DOHH2 (cell line): ENCODE data around the gene PLBD2.

ENCODE experiments used
- H3F3A ChIP-seq: fragments of 200-600 bp; sonication (generic), shearing (Covaris generic); 2 replicates; pipeline ENCODE4 v1.6.0; 2016; ENCODE audit warnings: antibody characterized with exemption, mild to moderate bottlenecking; ENCODE audit not compliant: control insufficient read depth, insufficient read depth
- H3K27ac ChIP-seq: fragments of 200-600 bp; sonication (generic); 2 replicates; pipeline ENCODE4 v1.5.1; 2014; ENCODE audit warnings: low read depth, mild to moderate bottlenecking, low read length, moderate library complexity
- H3K27me3 ChIP-seq: fragments of 200-600 bp; sonication (generic); 2 replicates; pipeline ENCODE4 v1.6.1; 2014; ENCODE audit warnings: mild to moderate bottlenecking, low read length, mixed read lengths; ENCODE audit not compliant: control insufficient read depth
- H3K36me3 ChIP-seq: fragments of 200-600 bp; sonication (generic); 2 replicates; pipeline ENCODE4 v1.6.1; 2014; ENCODE audit warnings: mild to moderate bottlenecking, low read length, moderate library complexity, mixed read lengths; ENCODE audit not compliant: control insufficient read depth
- H3K4me1 ChIP-seq: fragments of 200-600 bp; sonication (generic); 2 replicates; pipeline ENCODE4 v1.6.1; 2014; ENCODE audit warnings: mild to moderate bottlenecking, low read length, mixed read lengths; ENCODE audit not compliant: control insufficient read depth
- H3K4me2 ChIP-seq: fragments of 200-600 bp; sonication (generic); 2 replicates; pipeline ENCODE4 v1.6.0; 2014; ENCODE audit warnings: mild to moderate bottlenecking, low read length, moderate library complexity
- H3K4me3 ChIP-seq: fragments of 200-600 bp; sonication (generic); 2 replicates; pipeline ENCODE4 v1.5.1; 2014; ENCODE audit warnings: mild to moderate bottlenecking, low read length, mixed read lengths
- H3K79me2 ChIP-seq: fragments of 200-600 bp; sonication (generic); 2 replicates; pipeline ENCODE4 v1.6.1; 2014; ENCODE audit warnings: mild to moderate bottlenecking, low read length, mixed read lengths; ENCODE audit not compliant: control insufficient read depth
- H3K9me2 ChIP-seq: fragments of 200-600 bp; sonication (generic); replicated peaks from 2 replicates; pipeline ENCODE4 v1.6.1; 2014; ENCODE audit warnings: mild to moderate bottlenecking, low read length, mixed read lengths; ENCODE audit not compliant: control insufficient read depth
- H3K9me3 ChIP-seq: fragments of 200-600 bp; sonication (generic); 2 replicates; pipeline ENCODE4 v1.6.1; 2014; ENCODE audit warnings: antibody characterized with exemption, low read length, mixed read lengths; ENCODE audit not compliant: control insufficient read depth, insufficient read depth
- H4K20me1 ChIP-seq: fragments of 200-600 bp; sonication (generic); 2 replicates; pipeline ENCODE4 v1.6.0; 2014; ENCODE audit warnings: low read depth, mild to moderate bottlenecking, antibody characterized with exemption, low read length, moderate library complexity; ENCODE audit not compliant: control insufficient read depth, insufficient read depth
- EZH2phosphoT487 ChIP-seq: fragments of 200-600 bp; sonication (generic); IDR thresholded peaks from 2 replicates; pipeline ENCODE4 v1.6.1; 2017; ENCODE audit warnings: borderline replicate concordance, mild to moderate bottlenecking, antibody characterized with exemption, low read length, moderate library complexity, mixed read lengths
- TF ChIP-seq, protein P1 (sequence below): fragments of 200-600 bp; sonication (generic); IDR thresholded peaks from one replicate; pipeline ENCODE4 v1.5.1; 2014; ENCODE audit warnings: antibody characterized with exemption, mild to moderate bottlenecking, low read depth, low read length; ENCODE audit not compliant: poor library complexity, severe bottlenecking

The PLBD2 gene

DNA sequence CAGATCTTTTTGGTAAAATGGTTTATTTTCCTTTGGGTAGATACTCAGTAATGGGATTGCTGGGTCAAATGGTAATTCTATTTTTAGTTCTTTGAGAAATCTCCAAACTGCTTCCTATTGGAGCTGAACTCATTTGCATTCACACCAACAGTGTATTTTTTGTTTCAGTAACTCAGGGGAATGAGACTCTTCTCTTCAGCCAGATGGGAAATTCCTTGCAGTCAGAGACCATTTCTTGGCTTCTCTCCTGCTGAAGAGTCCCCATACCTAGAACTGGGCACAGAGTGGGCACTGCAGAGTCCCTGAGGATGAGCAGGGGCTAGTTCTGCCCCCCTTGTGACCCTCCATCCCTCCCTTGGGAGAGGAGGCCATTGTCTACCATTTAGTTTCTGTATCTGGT, 74.6 kb downstream of the PLBD2 start:
- Histone ChIP-seq H3K9me3 (peaks cover 3% of the 10 kb centered on the region; the same call in 1 of the 2 replicates), H3K27ac (no peak overlapping the region), H3K4me1 (no peaks in the 10 kb centered on the region), H3K36me3 (no peaks in the 10 kb centered on the region), H3K4me2 (no peak overlapping the region), H3K79me2 (no peaks in the 10 kb centered on the region), H3K4me3 (no peak overlapping the region), H4K20me1 (no peaks in the 10 kb centered on the region), H3K27me3 (peaks cover 13% of the 10 kb centered on the region), H3K9me2 (no peaks in the 10 kb centered on the region), H3F3A (no peaks in the 10 kb centered on the region)
- TF ChIP-seq, protein P1, sequence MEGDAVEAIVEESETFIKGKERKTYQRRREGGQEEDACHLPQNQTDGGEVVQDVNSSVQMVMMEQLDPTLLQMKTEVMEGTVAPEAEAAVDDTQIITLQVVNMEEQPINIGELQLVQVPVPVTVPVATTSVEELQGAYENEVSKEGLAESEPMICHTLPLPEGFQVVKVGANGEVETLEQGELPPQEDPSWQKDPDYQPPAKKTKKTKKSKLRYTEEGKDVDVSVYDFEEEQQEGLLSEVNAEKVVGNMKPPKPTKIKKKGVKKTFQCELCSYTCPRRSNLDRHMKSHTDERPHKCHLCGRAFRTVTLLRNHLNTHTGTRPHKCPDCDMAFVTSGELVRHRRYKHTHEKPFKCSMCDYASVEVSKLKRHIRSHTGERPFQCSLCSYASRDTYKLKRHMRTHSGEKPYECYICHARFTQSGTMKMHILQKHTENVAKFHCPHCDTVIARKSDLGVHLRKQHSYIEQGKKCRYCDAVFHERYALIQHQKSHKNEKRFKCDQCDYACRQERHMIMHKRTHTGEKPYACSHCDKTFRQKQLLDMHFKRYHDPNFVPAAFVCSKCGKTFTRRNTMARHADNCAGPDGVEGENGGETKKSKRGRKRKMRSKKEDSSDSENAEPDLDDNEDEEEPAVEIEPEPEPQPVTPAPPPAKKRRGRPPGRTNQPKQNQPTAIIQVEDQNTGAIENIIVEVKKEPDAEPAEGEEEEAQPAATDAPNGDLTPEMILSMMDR = no peak
- TF ChIP-seq EZH2phosphoT487 = no peak

GRCh38 chr12:113435367-113435766, 77.0 kb downstream of the PLBD2 start:
- Histone ChIP-seq H3K9me3 (no peaks in the 10 kb centered on the region), H3K27me3 (peaks cover 15% of the 10 kb centered on the region), H3K4me2 (no peak overlapping the region), H3K9me2 (no peaks in the 10 kb centered on the region), H3K4me1 (no peaks in the 10 kb centered on the region), H3K79me2 (no peaks in the 10 kb centered on the region), H3F3A (no peaks in the 10 kb centered on the region), H3K4me3 (no peak overlapping the region), H3K27ac (no peak overlapping the region), H3K36me3 (no peaks in the 10 kb centered on the region), H4K20me1 (no peaks in the 10 kb centered on the region)
- TF ChIP-seq, protein P1 = no peak
- TF ChIP-seq EZH2phosphoT487 = no peak

DNA sequence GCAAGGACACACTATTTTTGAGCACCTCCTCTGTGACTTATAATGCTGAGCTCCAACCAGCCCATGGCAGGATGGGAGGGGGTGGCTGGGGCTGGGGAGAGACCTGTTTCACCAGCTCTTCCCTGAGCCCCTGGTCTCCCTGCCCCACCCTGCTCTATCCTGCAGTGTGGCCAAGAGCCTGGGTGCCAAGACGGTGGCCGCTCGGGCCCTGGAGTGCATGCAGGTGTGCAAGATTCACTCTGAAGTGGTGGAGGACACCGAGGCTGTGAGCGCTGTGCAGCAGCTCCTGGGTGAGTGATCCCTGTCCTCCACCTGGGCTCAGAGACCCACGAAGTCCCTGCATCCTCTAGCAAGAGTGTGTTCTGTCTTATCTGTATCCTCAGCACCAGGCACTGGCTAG, 78.2 kb downstream of the PLBD2 start:
- no peaks in the 10 kb centered on the region for H3K79me2 ChIP-seq
- no peaks in the 10 kb centered on the region for H3K9me3 ChIP-seq
- H3K27ac ChIP-seq = no peak overlapping the region
- H3K27me3 ChIP-seq = peaks cover 17% of the 10 kb centered on the region
- no peaks in the 10 kb centered on the region for H3F3A ChIP-seq
- no peaks in the 10 kb centered on the region for H3K9me2 ChIP-seq
- no peak for TF ChIP-seq EZH2phosphoT487
- TF ChIP-seq, protein P1 = no peak
- H3K4me2 ChIP-seq = no peak overlapping the region
- H4K20me1 ChIP-seq = no peaks in the 10 kb centered on the region
- H3K4me3 ChIP-seq = no peak overlapping the region
- no peaks in the 10 kb centered on the region for H3K36me3 ChIP-seq
- no peaks in the 10 kb centered on the region for H3K4me1 ChIP-seq
